Neural progenitor cell (in vitro differentiated cells): Measurements from ENCODE around the gene NLRC3. TPM values are rescaled to one million over a fixed set of nuclear protein-coding genes. Genes with fewer than 3 reads are reported as not detected.

ENCODE experiments used
- DNase-seq: peaks from one replicate; pipeline ENCODE4 v3.0.0-alpha.2; 2016; ENCODE audit warnings: low spot score
- H2AFZ ChIP-seq: fragments of 200-600 bp; sonication (generic); replicated peaks from 2 replicates; pipeline ENCODE4 v1.6.1; 2016; ENCODE audit warnings: antibody characterized with exemption
- H3F3A ChIP-seq: fragments of 200-600 bp; sonication (generic); 2 replicates; pipeline ENCODE4 v1.6.1; 2016; ENCODE audit warnings: antibody characterized with exemption, low read depth
- H3K27ac ChIP-seq: fragments of 200-600 bp; sonication (generic); 2 replicates; pipeline ENCODE4 v1.5.1; 2016; ENCODE audit warnings: mild to moderate bottlenecking
- H3K27me3 ChIP-seq: fragments of 200-600 bp; sonication (generic); 2 replicates; pipeline ENCODE4 v1.6.1; 2016; ENCODE audit warnings: mild to moderate bottlenecking, moderate library complexity
- H3K36me3 ChIP-seq: fragments of 200-600 bp; sonication (generic); 2 replicates; pipeline ENCODE4 v1.5.1; 2016
- H3K4me1 ChIP-seq: fragments of 200-600 bp; sonication (generic); 2 replicates; pipeline ENCODE4 v1.6.1; 2016; ENCODE audit warnings: mixed run types
- H3K4me2 ChIP-seq: fragments of 200-600 bp; sonication (generic); 2 replicates; pipeline ENCODE4 v1.6.1; 2016
- H3K4me3 ChIP-seq: fragments of 200-600 bp; sonication (generic); 2 replicates; pipeline ENCODE4 v1.5.1; 2016
- H3K79me2 ChIP-seq: fragments of 200-600 bp; sonication (generic); 2 replicates; pipeline ENCODE4 v1.6.1; 2016; ENCODE audit warnings: low read depth
- H3K9ac ChIP-seq: fragments of 200-600 bp; sonication (generic); 2 replicates; pipeline ENCODE4 v1.6.1; 2016
- H3K9me3 ChIP-seq: fragments of 200-600 bp; sonication (generic); 2 replicates; pipeline ENCODE4 v1.5.1; 2016; ENCODE audit warnings: low read depth
- H4K20me1 ChIP-seq: fragments of 200-600 bp; sonication (generic); 2 replicates; pipeline ENCODE4 v1.6.1; 2016; ENCODE audit warnings: low read depth
- H3K27ac Mint-ChIP-seq: 3 replicates; pipeline ENCODE4 v1.8.0; 2021; ENCODE audit warnings: mixed read lengths
- H3K27me3 Mint-ChIP-seq: 2 replicates; pipeline ENCODE4 v1.8.0; 2022; ENCODE audit warnings: low read depth, mild to moderate bottlenecking, inconsistent platforms, moderate library complexity, mixed read lengths; ENCODE audit not compliant: insufficient read depth
- H3K36me3 Mint-ChIP-seq: 3 replicates; pipeline ENCODE4 v1.8.0; 2021; ENCODE audit warnings: mixed read lengths
- H3K4me1 Mint-ChIP-seq: 3 replicates; pipeline ENCODE4 v1.8.0; 2021; ENCODE audit warnings: mixed read lengths
- H3K4me3 Mint-ChIP-seq: 3 replicates; pipeline ENCODE4 v1.8.0; 2021; ENCODE audit warnings: mild to moderate bottlenecking, moderate library complexity, mixed read lengths
- H3K9me3 Mint-ChIP-seq: 3 replicates; pipeline ENCODE4 v1.8.0; 2020; ENCODE audit warnings: mixed read lengths
- CTCF ChIP-seq: fragments of 200-600 bp; sonication (generic); IDR thresholded peaks from 2 replicates; pipeline ENCODE4 v1.5.1; 2017; ENCODE audit warnings: antibody characterized with exemption, mild to moderate bottlenecking
- EZH2 ChIP-seq: fragments of 200-600 bp; sonication (generic); IDR thresholded peaks from 2 replicates; pipeline ENCODE4 v1.6.1; 2017; ENCODE audit warnings: antibody characterized with exemption, mild to moderate bottlenecking, moderate library complexity
- EZH2phosphoT487 ChIP-seq: fragments of 200-600 bp; sonication (generic); IDR thresholded peaks from 2 replicates; pipeline ENCODE4 v1.6.1; 2017; ENCODE audit warnings: antibody characterized with exemption
- total RNA-seq: library from RNA; depleted of rRNA; stranded (reverse); fragments of >200 nt; gene quantifications from 2 replicates; pipeline ENCODE4 v1.2.3, GENCODE V29; 2015; ENCODE audit warnings: low replicate concordance

Gene NLRC3
- total RNA-seq, 1 donor from 2014 or later = not detected

GRCh38 chr16:3494386-3494973, 82.7 kb downstream of the NLRC3 start:
- Mint-ChIP-seq H3K9me3 (peaks cover under 1% of the 10 kb centered on the region), H3K4me3 (no peak overlapping the region), H3K27ac (no peak overlapping the region), H3K4me1 (no peaks in the 10 kb centered on the region), H3K36me3 (no peaks in the 10 kb centered on the region), H3K27me3 (peaks cover 4% of the 10 kb centered on the region)
- Histone ChIP-seq H3K9ac (no peak overlapping the region), H3K27ac (no peak overlapping the region), H4K20me1 (no peaks in the 10 kb centered on the region), H3K4me2 (no peak overlapping the region), H3K36me3 (no peaks in the 10 kb centered on the region), H2AFZ (no peak overlapping the region), H3K4me3 (no peak overlapping the region), H3F3A (no peaks in the 10 kb centered on the region), H3K79me2 (no peaks in the 10 kb centered on the region), H3K27me3 (peaks cover 5% of the 10 kb centered on the region), H3K9me3 (no peaks in the 10 kb centered on the region), H3K4me1 (no peaks in the 10 kb centered on the region)
- no peak for DNase-seq
- TF ChIP-seq CTCF (no peak), EZH2 (no peak), EZH2phosphoT487 (no peak)

- Histone ChIP-seq H3K4me3 (no peak overlapping the region), H3K27ac (no peak overlapping the region), H4K20me1 (no peaks in the 10 kb centered on the region), H3K4me2 (no peak overlapping the region), H3F3A (no peaks in the 10 kb centered on the region), H3K9me3 (no peaks in the 10 kb centered on the region), H2AFZ (no peak overlapping the region), H3K79me2 (no peaks in the 10 kb centered on the region), H3K36me3 (no peaks in the 10 kb centered on the region), H3K9ac (no peak overlapping the region), H3K4me1 (no peaks in the 10 kb centered on the region), H3K27me3 (no peaks in the 10 kb centered on the region)
- Mint-ChIP-seq H3K4me3 (no peak overlapping the region), H3K27ac (no peak overlapping the region), H3K36me3 (peaks cover 2% of the 10 kb centered on the region), H3K9me3 (no peaks in the 10 kb centered on the region), H3K27me3 (peaks cover 2% of the 10 kb centered on the region), H3K4me1 (peaks cover 2% of the 10 kb centered on the region)
- TF ChIP-seq EZH2 = no peak
- no peak for TF ChIP-seq CTCF
- TF ChIP-seq EZH2phosphoT487 = no peak
- no peak for DNase-seq
Observed at GRCh38 chr16:3492356-3492755, 84.8 kb downstream of the NLRC3 start.

- H3K9me3 Mint-ChIP-seq = no peaks in the 10 kb centered on the region
- H4K20me1 ChIP-seq = no peaks in the 10 kb centered on the region
- TF ChIP-seq CTCF (no peak), EZH2phosphoT487 (no peak), EZH2 (no peak)
- H3K4me2 ChIP-seq = no peak overlapping the region
- H3K36me3 ChIP-seq = no peaks in the 10 kb centered on the region
- H2AFZ ChIP-seq = no peak overlapping the region
- H3K4me1 ChIP-seq = no peaks in the 10 kb centered on the region
- H3K79me2 ChIP-seq = no peaks in the 10 kb centered on the region
- H3K4me3 Mint-ChIP-seq = no peak overlapping the region
- peaks cover 2% of the 10 kb centered on the region for H3K4me1 Mint-ChIP-seq
- no peaks in the 10 kb centered on the region for H3K9me3 ChIP-seq
- H3K27me3 ChIP-seq = no peaks in the 10 kb centered on the region
- no peak overlapping the region for H3K9ac ChIP-seq
- no peak overlapping the region for H3K27ac Mint-ChIP-seq
- H3K4me3 ChIP-seq = no peak overlapping the region
- no peak overlapping the region for H3K27ac ChIP-seq
- no peak for DNase-seq
- no peaks in the 10 kb centered on the region for H3F3A ChIP-seq
- peaks cover 5% of the 10 kb centered on the region for H3K36me3 Mint-ChIP-seq
- H3K27me3 Mint-ChIP-seq = peaks cover 2% of the 10 kb centered on the region
Observed at GRCh38 chr16:3490911-3491629, 86.1 kb downstream of the NLRC3 start.

Other genes with a start within 250 kb of the NLRC3 start
- gene OR2C1, start 221.5 kb downstream of the NLRC3 start, total RNA-seq = not detected in 2 replicates
- 15.8 and 19.3 TPM in 2 replicates for gene ZSCAN32, start 176.4 kb downstream of the NLRC3 start, total RNA-seq
- 9.9 and 17.8 TPM in 2 replicates for gene ZNF174, start 176.2 kb downstream of the NLRC3 start, total RNA-seq
- 1.4 and 2.2 TPM in 2 replicates for gene ZNF597, start 133.9 kb downstream of the NLRC3 start, total RNA-seq
- 14.8 and 21.3 TPM in 2 replicates for gene NAA60, start 133.7 kb downstream of the NLRC3 start, total RNA-seq
- gene C16orf90, start 81.9 kb downstream of the NLRC3 start, total RNA-seq = not detected in 2 replicates
- gene CLUAP1, start 76.4 kb downstream of the NLRC3 start, total RNA-seq = 26.7 and 40.8 TPM in 2 replicates
- 7.7 and 13.0 TPM in 2 replicates for gene SLX4, start 34.2 kb upstream of the NLRC3 start, total RNA-seq
- 22.8 and 33.0 TPM in 2 replicates for gene DNASE1, start 77.3 kb upstream of the NLRC3 start, total RNA-seq
- 119 and 150 TPM in 2 replicates for gene TRAP1, start 140.1 kb upstream of the NLRC3 start, total RNA-seq